NCI-H460 (cell line): Measurements from ENCODE around the gene ANXA1. TPM values are rescaled to one million over a fixed set of nuclear protein-coding genes. Genes with fewer than 3 reads are reported as not detected.
"Not testable (repeated sequence)": the region's sequence is repeated elsewhere in the genome, so short reads cannot be mapped to it uniquely, and the experiment has no call there.

ENCODE experiments used
- DNase-seq: peaks from one replicate; pipeline ENCODE4 v3.0.0-alpha.2; 2016; ENCODE audit warnings: low read depth; ENCODE audit errors: extremely low read depth
- total RNA-seq: library from RNA; depleted of rRNA; stranded (reverse); fragments of >200 nt; shearing (Covaris generic); gene quantifications from 2 replicates; pipeline ENCODE4 v1.2.3, GENCODE V29; 2014

ANXA1 gene
- total RNA-seq, 1 experiment from 2014 or later, result 617 TPM

DNA sequence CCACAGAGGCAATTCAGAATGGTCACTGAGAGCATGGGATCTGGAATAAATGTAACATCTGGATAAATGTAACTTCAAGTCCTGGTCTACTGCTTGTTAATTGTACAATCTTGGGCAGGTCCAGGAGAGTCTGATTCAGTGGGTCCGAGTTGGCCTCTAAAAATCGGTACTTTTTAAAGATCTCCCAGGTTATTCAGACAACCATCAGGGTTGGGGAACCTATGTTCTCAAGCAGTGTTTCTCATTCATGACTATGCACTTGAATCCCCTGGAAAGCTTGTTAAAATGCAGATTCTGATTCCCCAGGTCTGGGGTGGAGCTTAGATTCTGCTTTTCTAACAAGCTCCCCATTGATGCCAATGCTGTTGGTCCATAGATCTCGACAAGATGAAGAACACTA is 14.8 kb downstream of the ANXA1 start:
- DNase-seq, result no peak

DNA sequence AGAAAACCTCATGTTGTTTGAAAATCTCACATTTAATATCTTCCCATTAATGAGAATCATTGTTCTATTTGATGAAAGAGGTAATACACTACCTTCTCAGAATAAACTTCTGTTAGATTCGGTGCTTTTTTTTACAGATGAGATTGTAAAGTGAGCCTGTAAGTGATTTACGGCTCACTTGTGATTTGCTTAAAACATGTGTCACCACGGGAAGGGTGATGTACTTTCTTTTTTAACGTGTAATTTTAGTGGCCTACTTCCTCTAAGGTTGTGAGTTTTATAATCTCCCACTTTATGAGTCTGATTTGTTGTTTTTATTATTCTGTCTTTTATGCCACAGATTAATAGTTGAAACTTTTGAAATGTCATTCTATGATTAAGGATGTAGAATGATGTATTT is 15.9 kb downstream of the ANXA1 start:
- no peak for DNase-seq

DNA sequence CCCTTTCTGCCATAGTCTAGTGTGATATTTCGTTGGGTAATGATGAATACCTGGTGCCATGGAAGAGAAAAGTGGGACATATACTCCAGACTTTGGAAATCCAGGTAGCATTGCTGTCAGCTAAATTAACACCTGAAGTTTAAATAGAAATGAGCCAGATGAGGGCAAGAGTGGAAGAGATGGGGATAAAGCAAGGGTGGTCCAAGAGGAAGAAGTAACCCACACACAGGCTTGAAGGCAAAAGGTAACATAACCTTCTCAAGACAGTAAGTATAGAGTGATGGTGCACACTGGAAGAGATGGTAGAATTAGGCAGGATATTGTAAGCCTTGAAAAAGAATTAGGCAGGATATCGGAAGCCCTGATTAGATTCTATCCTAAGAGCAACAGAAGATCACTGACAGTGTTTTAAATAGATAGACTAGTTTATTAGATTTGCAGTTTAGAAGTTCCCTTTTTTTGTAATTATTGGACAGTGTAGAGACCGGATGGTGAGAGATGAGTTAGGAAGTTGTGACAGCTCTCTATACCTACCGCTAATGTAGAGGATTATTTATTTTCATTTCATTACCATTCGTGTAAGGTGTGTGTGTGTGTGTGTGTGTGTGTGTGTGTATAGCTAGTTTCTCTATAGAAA is 16.8 kb downstream of the ANXA1 start:
- no peak for DNase-seq

DNA sequence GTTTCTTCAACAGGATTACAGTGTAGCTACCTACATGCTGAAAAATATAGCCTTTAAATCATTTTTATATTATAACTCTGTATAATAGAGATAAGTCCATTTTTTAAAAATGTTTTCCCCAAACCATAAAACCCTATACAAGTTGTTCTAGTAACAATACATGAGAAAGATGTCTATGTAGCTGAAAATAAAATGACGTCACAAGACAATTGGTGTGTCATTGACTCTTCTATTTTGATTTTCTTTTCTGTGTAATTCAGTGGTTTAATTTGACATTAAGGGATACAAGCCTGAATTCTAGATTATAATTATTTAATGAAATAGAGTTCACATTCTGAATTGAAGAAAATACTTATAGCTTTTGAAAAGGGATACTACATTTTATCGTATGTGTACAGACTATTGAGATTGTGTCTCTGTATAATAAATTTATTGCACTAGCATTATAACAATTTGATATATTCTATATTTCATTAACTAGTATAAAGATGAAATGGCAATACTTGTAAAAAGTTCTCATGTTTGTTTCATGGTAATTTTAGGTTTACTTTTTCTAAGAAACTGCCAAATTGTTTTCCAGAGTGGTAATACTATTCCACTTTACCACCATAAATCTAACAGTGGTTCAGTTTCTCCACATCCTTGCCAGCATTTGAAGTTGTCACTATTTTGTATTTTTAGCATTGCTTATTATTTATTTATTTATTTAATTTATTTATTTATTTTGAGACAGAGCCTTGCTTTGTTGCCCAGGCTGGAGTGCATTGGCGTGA is 18.7 kb downstream of the ANXA1 start:
- no peak for DNase-seq

DNA sequence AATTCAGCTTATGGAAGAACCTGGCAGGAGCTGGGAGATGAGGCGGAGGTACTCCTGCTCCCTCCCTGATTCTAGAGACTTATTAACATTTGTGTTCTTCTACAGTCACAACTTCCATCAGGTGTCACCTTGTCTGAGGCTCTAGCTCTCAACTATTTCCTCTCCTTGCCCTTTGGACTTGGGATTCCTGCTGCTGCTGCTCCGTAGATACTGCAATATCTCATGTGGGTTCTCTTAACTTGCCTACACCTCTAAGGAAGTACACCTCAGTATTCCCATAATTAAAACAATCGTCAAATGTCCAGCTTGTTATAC is 21.2 kb downstream of the ANXA1 start:
- no peak for DNase-seq

DNA sequence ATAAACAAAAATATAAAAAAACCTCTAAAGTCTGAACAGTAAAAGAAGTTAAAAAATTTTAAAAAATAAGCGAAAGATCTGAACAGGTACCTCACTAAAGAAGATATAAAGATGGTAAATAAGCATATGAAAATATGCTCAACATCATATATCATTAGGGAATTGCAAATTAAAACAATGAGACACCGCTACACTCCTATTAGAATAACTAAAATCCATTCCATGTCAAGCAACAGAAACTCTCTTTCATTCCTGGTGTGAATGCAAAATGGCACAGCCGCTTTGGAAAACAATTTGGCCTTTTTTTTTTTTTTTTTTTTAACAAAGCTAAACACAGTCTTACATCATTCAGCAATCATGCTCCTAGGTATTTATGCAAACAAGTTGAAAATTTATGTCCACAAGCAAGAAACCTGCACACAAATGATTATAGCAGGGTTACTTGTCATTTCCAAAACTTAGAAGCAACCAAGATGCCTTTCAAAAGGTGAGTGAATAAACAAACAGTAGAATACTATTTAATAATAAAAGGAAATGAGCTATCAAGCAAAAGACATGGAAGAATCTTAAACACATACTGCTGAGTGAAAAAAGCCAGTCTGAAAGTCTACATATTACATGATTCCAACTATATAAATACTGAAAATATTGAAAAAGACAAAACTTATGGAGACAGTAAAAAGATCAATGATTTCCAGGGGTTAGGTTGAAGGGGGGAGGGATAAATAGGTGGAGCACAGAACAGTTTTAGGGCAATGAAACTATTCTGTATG is 22.1 kb downstream of the ANXA1 start:
- DNase-seq, result no peak

DNA sequence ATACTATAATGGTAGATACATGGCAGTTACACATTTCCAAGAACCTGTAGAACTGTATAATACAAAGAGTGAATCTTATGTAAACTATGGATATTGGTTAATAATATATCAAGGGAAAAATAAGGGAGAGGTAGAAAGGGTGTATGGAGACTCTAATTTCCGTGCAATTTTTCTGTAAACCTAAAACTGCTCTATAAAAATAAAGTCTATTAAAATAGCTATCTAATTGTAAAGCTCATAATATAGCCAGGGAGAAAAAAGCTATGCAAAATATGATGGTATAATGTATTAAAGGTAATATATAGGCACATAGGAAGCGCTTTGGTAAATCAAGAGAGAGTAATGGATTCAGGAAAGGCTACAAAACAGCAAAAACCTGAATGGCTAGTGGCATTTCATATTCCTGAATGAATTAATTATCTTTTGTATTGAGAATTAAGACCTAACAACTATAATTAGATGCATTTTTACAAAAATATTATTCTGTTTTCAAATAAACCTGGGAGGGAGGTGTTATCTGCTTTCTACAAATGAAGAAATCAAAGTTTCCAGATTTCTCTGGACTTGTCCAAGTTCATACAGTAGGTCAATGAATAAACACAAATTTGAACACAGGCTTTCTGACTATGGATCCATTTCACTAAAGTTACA is 22.8 kb downstream of the ANXA1 start:
- no peak for DNase-seq

DNA sequence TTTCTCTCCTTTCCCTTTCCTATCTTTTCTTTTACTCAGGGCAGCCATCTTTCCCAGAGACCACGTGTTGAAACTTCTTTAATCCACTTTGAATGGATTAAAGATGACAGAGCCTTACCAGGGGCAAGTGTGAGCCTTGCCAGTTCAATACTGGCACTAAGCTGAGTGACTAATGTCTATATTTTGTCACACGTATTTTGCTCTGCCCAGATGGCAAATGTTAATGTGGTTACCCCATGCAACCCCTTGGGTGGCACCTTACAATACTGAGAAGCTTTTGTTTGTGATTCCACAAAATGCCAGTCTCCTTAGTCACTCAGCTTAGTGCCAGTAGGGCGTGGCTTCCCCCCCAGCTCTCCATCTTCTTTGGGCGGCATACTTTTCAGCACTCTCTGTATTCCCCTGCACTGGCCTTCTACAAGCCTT is 24.8 kb downstream of the ANXA1 start:
- DNase-seq, result peak; percentile 80

DNA sequence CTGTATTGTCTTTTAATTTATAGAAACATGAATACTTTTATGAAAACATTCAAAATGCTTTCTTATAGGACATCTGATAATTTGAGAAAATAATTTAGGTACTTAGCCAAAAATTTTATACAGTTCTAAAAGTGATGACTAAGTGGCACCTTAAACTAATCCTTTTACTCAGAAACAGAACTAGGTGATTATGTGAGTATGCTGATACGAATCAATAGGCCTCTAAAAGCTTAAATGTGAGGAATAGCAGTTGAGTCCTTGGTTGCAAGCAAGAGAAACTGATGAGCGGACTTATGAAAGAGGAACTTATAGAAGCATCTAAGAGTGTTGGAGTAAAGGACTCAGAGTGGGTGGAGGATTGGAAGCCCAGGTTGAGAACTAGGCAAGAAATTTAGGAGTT is 26.4 kb downstream of the ANXA1 start:
- no peak for DNase-seq

DNA sequence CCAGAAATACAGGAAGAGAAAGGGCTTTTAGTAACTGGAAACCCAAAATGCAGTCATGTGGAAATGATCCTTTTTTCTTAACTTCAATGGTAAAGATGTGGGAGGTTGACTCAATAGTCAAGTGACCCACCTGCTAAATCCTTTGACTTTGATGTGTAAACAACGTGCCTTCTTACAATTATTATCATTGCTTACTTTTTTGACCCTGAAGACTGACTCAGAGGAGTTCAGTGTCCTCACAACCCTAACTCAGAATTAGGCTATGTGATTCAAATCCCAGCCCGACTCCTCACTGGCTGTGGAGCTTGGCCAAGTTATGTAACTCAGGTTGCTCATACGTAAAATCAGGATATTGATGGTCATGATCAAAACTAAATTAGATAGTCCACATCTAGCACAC is 27.9 kb downstream of the ANXA1 start:
- no peak for DNase-seq

DNA sequence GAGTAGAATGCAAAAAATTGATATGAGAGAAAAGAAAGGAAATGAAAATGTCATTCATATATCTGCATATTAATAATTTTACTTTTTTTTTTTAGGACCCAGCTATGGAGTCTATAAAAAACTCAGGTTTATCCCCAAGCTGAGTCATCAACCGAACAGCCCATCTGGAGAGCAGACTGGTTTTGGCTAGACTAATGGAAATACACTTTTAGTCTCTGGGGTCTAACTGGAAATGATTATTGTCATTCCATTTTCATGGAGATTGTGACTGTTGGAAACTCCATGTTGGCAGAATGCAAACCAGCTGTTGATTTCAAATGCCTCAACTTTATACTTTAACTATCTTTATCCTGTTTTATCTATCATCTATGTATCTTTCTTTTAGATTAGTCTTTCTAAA is 28.7 kb downstream of the ANXA1 start:
- no peak for DNase-seq

DNA sequence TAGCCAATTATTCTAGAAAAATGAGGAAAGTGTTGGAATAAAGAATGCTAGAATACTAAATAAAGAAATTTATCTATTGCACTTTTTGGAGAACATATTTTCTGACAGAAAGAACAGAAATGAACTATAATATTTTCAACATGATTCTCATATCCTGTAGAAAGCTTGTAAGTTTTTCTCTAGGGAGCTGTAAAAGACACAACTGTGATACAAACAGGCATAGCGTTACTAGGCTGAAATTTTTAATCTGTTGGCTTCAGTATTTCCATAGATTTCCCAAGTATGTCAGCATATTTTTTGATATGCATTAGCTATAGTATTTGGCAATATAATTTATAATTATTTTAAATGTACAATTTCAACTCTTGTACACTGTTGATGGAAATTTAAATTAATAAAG is 31.3 kb downstream of the ANXA1 start:
- DNase-seq, result no peak

DNA sequence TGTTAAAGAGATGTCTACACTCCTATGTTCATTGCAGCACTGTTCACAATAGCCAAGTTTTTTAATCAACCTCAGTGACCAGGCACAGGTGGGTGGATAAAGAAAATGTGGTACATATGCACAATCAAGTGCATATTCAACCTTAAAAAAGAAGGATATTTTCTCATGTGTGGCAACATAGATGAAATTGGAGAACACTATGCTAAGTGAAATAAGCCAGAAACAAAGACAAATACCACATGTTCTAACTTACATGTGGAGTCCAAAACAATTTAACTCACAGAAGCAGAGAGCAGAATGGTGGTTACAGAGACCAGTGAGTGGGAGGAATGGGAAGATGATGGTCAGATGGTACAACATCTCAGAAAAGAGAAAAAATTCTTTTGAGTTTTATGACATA is 31.8 kb downstream of the ANXA1 start:
- DNase-seq, result no peak

DNA sequence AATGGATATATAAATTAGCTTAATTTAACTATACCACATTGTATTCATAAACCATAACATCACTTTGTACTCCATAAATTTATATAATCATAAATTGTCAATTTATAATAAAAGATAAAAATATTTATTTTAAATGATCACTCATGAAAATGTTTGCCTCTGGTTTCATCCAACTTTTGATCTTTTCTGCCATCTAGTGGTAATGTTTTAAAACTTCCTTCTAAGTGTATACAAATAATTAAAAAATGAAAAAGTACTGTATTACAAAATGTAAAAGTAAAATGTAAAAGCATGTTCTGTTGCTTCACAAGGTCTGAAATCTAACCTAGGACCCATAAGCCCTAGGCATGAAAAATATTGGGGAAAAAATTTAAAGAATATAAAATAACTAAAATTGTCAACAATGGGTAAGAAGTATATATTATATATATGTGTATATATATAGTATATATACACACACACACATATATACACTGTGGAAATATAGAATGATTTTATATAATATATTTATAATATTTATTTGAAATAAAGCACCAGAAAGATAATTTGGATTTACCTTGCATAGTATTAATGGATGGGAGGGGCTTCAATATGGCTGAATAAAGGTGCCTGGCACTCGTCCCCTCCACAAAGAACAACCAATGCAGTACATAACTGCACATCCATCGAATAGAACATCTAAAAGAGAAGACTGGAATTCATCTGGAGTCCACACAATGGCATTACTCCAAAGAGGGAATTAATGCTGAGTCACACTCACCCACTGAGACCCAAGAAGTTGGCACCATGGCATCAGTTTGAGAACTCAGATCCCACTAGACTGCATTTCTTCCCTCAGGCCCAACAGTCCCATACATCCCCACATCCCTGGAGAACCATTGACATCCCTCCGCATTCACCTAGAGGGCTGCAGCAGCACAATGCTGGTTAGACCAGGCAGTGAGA is 32.5 kb downstream of the ANXA1 start:
- peak; percentile 52 for DNase-seq

DNA sequence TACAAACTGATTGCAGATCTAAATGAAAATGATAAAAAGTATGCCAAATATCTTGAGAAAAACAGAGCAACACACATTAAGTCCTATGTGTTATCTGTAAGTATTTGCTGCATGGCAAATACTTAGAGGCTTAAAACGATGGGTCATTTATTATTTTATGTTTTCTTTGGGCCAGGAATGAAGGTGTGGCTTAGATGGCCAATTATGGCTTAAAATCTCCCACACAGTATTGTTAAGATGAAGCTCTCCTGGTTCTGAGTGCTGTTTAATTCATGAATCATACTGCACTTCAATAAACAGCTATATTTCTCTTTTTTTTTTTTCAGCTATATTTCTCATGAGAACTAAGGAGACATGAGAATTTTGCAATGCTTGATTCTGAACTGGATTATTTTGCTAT is 39.4 kb downstream of the ANXA1 start:
- DNase-seq, result not testable (repeated sequence)

DNA sequence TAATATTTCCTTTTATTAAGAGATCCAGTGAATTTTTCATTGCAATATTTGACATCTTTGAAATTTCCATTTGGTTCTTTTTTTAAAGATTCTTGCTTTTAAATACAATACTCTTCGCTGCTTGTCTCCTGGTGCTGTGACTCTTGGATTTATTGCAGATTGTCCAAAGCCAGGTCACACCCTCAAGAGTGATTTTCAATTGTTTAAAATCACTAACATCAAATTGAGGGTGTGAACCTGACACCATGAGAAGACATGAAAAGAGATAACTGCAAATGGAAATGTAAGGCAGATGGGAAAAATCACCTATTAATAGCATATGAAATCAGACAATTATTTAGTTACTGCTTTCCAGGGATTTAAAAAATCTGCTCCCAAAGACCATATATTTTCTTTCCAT is 42.6 kb downstream of the ANXA1 start:
- no peak for DNase-seq

DNA sequence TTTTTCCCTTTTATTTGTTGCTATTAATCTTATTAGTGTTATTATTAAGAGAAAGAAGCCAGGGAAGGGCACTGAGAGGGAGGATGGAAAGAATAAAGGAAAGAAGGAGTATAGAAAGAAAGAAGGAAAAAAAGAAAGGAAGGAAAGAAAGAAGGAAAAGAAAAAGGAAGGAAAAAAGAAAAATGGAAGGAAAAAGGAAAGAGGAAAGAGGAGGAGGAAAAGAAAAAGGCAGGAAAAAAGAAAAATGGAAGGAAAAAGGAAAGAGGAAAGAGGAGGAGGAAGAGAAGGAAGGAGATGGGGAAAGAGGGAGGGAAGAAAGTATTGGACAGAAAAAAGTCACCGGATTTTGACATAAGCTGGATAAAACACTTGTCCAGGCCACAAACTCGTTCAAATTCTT is 47.8 kb downstream of the ANXA1 start:
- DNase-seq, result no peak

DNA sequence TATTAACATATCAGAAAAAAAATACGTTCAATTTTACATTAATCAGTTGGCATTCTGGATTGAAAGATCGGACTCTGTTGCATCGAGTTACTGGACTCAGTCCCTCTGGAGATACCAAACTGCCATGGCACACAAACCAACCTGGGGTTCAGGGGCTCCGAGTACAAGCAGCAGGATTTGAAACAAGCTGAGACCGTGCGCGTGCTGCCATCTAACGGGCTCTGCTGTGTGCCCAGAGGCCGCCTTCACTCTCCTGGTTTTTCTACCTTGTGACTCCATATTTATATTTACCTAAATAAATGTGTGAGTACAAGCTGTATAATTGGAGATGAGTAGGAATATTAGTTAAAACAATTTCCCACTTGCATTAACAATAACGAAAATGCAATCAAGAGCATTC is 48.2 kb downstream of the ANXA1 start:
- peak; percentile 71 for DNase-seq

DNA sequence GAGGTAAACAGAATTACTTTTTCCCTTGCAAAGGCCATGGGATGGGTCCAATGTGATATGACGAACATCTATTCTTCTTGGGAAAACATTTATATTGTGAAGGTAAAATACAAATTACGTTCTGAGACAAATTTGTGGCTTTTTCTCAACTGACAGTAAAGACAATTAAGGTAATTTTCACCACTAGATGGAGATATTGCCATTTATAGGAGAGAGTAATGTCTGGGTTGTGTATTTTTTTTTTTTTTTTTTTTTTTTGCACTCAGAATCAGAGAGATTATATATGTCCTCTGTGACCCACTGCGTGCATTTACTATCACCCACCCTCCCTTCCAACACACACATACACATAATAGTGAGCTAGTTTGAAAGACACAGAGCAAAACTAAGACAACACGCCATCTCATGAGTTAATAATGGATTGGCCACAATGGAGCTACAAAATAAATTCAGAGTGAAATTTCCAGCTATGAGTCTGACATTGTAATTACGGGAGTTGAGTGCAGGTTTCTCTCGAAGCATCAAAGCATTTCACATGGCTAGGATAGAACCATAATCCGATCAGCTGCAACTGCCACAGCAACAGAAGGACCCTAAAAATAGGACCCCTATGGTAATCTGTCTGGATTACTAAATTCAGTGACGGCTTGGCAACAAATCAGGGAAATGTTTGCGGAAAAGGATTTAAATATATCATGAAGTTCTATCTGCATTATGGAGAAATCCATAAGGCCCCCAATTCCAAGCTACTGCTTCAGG is 49.2 kb downstream of the ANXA1 start:
- peak; percentile 52 for DNase-seq

DNA sequence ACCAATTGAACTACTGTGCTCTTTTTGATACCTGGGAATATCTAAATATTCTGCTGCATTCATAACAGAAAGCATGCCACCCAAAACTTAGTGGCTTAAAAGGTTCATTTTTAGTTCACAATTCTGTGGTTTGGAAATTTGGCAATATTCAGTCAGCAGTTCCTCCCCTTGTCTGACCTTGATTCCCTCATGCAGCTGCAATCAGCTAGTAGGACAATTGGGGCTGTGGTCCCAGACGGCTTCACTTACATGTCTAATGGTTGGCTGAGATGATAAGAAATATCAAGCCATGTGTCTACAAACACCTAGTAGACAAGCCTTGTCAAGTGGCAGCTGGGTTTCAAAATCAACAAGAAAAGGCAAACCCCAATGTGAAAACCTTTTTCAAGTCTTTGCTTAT is 51.3 kb downstream of the ANXA1 start:
- no peak for DNase-seq
